GM19468 (cell line): ENCODE data around the gene SLC25A22.

Experiments used
- ATAC-seq: cut with Tn5 transposase; IDR thresholded peaks from one replicate; pipeline ENCODE4 v1.9.1; 2021; ENCODE audit warnings: mild to moderate bottlenecking, moderate library complexity, moderate number of reproducible peaks; ENCODE audit not compliant: unreplicated experiment; ENCODE audit errors: extremely low read depth

Gene SLC25A22

DNA sequence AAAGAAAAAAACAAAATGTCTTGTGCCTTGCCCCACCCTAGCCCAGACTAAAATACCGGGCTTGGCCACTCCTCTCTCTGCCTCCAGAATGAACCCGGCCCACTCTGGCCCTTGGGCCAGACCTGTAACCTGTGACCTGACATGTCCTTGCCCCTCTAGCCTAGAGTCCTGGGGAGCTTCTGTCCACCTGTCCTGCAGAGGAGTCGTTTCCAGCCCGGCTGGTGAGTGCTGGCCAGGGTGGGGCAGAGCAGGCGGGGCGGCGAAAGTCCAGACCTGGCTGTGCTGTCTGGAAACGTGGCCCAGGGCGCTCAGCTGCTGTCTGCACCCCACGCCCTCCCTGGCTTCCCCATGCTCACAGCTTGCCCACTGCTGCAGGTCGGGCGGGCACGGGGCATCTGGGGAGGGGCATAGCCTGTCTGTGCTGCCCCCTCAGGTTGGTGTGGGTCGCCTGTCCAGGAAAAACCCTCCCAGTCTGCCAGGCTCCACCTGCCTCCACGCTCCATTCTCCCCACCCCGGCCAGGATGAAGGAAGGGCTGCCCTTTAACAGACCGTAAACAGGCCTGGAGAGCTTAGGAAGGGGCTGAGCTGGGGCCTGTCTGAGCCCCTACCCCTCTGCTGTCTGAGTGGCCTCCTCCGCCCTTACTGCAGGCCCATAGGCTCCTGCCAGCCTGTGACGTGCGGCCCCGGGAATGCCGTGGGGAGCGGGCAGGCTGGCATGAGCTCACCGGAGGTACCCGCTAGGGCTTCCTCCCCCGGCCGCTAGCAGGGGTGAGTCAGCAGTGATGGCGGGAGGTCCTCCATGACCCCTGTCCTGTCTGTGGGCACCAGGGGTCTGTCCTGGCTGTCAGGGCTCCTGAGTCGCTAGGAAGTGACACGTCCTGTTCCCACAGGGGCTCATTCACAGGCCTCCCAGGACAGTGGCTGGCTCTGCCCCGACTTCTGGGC is 36.6 kb upstream of the SLC25A22 start:
- no peak for ATAC-seq

DNA sequence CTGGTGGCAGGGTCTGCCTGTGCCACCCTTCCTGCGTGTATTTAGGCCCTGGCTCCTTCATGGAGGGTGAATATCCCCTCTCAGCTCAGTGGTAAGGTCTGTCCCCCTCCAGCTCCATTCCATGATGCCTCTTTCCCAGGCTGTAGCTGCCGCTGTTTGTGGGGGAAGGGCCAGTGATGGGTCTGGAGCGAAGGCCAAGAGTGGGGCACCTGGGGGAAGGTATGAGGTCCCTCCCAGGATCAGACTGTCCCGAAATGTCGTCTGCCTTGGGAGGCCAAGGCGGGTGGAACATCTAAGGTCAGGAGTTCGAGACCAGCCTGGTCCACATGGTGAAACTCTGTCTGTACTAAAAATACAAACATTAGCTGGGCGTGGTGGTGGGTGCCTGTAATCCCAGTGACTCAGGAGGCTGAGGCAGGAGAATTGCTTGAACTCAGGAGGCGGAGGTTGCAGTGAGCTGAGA is 35.8 kb upstream of the SLC25A22 start:
- ATAC-seq, result no peak

DNA sequence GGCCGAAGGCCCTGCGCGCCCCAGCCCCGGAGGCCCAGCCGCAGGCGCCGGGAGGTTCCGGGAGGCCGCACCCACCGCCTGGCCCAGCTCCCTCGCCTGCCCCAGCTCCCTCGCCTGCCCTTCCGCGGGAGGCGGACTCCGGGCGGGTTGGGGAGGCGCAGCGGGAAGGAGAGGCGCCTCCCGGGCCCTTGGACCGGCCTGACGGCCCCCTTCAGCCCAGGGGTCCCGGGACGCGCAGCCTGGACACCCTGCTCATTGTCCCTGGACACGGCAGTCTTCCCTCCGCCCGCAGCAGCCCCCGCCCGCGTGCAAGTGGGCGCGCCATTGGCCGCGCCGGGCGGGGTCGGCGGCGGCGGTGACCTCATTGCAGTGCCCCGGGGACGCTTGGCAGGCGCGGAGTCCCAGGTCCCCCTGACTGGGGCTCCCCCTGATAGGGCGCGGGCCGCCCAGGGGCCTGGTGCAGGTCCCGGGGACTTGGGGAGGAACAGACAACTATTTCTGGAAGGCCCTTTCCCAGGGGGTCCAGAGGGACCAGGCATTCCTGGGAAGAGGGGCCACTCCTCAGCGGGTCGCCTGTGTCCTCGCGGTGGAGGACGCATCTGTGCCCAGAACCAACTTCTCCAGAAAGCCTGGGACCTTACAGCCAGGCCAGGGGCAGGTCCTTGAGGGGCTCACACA is 35.2 kb upstream of the SLC25A22 start:
- ATAC-seq, result no peak

DNA sequence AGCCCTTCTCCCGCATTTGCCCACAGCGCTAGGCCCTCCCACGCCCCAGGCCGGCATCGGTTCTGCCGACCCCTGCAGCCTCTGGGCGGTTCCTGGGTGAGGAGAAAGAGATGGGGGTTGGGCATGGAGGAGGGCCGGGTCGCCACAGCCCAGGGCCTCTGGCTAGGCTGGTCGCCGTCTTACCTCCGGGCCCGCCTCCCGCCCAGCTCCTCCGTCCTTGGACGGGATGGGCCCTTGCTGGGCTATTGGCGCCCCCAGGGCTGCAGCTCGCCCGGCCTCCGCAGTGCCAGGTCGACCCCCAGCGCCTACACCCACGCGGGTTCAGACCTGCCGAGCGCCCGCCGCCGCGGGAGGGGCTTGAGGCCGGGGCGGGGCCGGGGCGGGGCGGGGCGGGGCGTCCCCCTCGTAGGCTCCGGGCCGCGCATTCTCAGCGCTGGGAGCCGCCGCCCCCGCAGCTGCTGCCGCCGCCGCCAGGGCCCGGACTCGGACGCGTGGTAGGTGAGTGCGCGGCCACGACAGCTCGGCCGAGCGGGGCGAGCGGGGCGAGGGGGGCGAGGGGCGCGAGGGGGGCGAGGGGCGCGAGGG is 34.5 kb upstream of the SLC25A22 start, which contains the start of gene CD151:
TSS of gene CD151 (plus strand) at position 424 of the 585 bp plus-strand sequence. CDS start 3,118 bp downstream, outside the sequence.
- no peak for ATAC-seq

DNA sequence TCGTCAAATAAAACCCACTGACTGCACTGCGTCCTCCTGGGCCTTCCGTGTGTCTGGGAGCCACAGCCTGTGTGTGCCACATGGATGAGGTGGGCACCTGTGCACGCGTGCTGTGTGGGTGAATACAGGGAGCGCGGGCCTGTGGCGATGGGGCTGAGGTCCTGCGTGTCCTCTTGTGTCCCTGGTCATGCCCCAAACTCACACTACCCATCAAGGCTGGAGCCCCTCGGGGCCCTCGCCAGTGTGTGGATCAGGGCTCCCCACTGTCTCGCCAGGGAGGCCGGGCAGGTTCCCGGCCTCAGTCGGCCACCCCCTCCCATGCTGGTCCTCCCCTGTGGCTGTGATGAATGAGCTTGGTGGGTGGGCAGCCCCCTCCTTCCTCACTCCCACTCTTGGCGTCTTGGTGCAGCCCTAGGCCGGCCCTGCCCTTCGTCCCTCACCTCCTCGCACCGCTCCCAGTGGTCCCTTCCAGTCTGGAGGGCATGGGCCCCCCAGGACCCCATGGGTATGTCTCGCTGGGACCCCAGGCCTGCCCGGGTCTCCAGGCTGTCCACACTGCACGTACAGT is 34.0 kb upstream of the SLC25A22 start:
- no peak for ATAC-seq

DNA sequence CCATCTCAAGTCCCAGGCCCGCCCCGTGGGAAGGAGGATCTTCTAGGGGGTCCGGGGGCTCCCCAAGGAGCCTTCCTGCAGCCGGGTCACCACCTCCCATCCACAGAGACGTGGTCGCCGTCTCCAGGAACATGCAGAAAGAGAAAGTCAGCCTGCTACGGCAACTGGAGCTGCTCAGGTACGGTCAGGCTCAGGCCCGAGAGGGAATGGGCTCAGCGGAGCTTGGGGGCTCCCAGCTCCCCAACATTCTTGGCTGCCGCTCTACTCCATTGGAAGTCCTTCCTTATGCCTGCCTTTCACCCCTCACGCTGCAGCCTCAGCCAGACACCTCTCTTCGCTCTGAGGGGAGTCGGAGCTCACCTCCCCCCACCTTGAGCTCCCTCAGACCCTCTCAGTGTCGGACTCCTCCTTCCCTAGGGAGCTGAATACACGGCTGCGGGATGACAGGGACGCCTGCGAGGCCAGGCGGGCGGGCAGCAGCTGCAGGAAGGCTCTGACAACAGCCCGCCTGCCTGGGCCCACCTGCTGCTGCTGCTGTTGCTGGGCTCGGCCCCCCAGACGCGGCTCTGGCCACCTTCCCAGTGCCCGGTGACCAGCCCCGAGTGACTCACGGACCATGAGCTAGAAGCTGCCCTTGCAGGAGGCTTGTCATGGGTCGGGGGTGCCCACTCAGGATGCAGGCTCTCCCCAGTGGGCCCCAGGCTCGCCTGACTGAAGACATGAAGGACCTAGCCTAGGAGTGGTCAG is 33.2 kb upstream of the SLC25A22 start:
- no peak for ATAC-seq

DNA sequence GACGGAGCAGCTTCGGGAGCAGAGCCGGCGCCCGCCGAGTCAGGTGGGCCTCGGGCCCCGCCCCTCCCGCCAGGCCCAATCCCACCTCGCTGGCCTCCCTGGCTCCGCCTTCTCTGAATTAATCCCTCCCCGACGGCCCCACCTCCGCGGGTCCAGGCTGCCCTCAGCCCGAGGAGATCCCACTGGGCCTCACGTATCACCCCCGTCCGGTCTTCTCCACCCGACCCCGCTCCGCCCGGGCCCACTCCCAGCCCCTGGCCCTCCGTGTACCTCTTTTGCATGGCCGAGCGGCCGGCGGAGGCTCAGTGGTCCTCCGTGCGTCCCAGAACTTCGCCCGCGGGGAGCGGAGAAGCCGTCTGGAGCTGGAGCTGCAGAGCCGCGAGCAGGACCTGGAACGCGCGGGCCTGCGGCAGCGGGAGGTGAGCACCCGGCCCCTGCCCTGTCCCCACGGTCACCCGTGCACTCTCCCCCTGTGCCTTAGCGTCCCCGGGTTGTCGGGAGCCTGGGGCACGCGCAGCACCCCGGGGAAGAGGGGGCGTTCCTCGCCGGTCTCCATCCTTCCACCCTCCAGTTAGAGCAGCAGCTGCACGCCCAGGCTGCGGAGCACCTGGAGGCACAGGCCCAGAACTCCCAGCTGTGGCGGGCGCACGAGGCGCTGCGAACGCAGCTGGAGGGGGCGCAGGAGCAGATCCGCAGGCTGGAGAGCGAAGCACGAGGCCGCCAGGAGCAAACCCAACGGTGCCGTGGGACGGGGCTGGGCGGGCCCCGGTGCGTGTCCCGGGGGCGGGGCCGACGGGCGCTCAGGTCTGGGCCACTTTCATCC is 32.4 kb upstream of the SLC25A22 start:
- no peak for ATAC-seq

DNA sequence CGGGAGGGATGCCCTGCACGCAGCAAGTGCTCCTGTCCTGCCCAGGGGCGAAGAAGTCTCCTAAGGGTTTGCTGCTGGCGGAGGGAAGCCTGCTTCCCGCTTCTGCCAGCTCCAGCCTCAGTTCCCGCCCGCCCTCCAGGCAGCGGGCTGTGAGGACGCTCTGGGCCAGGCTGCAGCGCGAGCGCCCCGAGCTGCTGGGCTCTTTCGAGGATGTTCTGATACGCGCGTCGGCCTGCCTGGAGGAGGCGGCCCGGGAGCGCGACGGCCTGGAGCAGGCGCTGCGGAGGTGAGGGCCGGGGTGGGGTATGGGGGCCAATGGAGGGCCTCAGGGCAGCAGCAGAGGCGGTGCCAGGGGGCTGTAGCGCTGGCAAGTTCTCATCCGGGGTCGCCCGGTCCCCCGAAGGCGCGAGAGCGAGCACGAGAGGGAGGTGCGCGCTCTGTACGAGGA is 31.8 kb upstream of the SLC25A22 start:
- ATAC-seq, result no peak

DNA sequence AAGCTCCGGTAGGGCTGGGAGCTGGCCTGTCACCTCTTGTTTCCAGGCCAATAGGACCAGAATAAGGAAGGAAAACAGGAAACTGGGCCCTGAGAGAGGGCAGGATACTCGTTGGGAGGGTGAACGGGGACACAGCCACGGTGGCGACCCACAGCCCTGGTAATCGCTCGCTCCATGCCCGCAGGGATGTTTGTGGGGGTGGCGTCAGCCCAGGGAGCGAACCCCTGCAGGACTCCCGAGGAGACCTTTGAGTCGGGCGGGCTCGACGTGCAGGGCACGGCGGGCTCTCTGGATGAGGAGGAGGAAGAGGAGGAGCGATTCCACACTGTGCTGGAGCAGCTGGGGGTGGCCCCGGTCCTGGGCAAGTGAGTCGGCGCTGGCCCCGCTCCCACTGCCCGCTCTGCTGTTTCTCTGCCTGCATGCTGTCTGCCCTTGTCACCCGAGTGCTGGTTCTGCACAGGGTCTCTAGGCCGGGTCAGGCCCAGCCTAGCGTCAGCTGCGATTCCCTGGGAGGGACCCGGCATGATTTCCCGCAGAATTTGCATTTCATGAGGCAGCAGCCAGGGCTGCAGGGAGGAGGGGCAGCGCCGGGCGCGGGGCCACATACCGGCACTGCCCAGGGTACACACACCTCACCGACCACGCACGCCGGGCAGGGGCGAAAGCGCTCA is 31.2 kb upstream of the SLC25A22 start:
- no peak for ATAC-seq

DNA sequence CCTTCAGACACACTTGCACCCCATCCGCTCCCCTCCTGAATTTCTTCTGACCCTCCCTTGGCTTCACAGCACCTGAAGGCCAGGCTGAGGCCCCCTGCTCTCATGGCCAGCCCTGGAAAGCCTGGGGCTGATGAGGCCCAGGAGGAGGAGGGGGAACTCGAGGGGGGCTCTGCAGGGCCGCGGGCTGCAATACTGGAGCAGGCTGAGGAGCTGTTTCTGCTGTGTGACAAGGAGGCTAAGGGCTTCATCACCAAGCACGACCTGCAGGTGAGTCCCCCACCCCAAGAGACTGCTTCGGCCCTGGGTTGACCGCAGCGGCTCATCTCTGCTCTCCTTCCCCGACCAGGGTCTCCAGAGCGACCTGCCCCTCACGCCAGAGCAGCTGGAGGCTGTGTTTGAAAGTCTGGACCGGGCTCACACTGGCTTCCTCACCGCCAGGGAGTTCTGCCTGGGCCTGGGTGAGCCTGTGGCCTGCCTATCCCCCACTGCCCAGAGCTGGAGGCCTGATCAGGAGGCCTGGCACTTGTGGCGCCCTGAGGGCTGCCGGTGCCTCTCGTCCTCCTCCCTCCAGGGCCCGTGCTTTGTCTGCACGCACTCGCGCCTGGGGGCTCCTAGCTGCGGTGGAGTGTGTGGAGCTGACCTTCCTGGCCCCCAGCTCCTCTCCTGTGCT is 30.6 kb upstream of the SLC25A22 start:
- ATAC-seq, result no peak

DNA sequence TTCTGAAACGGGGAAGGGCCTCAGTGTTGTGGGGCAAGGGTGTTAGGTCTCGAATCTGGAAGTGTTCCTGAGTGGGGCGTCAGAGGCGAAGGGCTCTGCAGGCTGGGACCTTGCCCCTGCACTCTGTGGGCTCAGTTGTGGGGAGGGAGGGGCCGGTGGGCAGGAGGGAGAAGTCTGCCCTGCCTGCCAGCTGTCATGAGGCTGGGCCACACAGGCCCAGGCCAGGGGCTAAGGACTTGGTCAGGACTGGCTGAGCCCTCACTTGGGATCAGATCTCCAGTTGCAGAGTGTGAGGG is 29.8 kb upstream of the SLC25A22 start, which contains the start of gene CRACR2B:
TSS of gene CRACR2B (plus strand) at position 23 of the 296 bp plus-strand sequence. CDS start 689 bp downstream, outside the sequence.
- no peak for ATAC-seq

DNA sequence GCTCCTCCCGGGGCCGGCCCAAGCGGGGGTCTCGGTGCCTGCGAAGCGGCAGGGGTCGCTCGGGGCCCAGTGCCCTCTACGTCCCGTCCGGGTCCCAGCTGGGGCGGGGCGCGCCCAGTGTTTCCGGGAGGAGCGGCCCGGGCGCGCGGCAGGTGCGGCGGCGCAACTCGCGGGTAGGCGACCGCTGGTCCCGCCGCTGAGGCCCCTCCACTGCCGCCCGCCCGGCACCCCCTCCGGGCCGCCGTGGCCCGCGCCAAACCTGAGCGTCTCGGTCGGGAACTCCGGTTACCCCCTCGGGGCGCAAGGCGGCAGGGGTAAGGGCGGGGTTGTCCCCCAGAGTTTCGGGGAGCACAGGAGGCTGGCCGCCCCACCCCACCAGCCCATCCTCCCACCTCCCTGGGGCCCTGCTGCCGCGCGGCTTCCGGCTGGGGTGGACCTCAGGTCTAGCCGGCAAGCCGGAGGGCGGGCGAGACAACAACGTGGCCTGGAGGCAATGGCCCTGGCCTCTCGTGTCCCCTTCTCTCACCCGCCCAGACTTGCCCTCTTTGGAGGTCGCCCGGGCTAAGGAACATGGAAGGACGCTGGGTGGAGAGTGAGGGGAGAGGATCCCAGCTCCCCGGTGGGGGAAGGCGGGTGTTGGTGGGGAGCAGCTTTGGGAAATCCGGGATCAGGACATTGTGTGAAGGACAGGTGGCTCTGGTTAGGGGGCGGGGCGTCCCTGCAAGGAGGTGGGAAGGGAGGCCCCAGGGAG is 29.2 kb upstream of the SLC25A22 start:
- no peak for ATAC-seq

DNA sequence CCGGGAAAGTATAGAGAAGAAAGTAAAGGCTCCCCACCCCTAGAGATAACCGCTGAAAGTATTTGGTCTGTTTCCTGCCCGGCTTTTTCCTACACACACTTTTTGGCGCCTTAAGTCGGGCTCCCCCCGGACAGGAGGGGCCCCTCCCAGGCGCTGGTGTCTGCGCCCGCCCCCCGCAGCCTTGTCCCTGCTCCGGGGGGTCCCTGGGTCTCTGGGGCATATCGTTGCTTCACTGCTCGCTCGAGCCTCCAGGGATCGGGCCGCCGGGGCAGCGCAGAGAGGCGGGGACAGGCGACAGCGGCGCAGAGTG is 28.7 kb upstream of the SLC25A22 start:
- ATAC-seq, result no peak

DNA sequence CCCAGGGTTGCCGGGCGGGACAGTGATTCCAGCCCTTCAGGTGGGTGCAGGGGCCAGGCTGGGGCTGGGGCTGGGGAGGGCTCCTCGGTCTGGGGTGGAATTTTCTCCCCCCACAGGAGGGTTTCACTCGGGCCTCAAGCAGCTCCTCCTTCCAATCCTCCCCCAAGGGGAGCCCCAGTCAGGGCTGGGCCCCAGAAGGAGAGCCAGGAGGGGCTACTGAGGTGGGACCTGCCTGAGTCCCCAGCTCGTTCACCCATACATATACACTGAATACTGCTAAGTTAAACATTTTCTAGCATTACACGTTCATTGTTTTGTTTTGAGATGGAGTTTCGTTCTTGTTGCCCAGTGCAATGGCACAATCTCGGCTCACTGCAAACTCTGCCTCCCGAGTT is 28.1 kb upstream of the SLC25A22 start:
- no peak for ATAC-seq

DNA sequence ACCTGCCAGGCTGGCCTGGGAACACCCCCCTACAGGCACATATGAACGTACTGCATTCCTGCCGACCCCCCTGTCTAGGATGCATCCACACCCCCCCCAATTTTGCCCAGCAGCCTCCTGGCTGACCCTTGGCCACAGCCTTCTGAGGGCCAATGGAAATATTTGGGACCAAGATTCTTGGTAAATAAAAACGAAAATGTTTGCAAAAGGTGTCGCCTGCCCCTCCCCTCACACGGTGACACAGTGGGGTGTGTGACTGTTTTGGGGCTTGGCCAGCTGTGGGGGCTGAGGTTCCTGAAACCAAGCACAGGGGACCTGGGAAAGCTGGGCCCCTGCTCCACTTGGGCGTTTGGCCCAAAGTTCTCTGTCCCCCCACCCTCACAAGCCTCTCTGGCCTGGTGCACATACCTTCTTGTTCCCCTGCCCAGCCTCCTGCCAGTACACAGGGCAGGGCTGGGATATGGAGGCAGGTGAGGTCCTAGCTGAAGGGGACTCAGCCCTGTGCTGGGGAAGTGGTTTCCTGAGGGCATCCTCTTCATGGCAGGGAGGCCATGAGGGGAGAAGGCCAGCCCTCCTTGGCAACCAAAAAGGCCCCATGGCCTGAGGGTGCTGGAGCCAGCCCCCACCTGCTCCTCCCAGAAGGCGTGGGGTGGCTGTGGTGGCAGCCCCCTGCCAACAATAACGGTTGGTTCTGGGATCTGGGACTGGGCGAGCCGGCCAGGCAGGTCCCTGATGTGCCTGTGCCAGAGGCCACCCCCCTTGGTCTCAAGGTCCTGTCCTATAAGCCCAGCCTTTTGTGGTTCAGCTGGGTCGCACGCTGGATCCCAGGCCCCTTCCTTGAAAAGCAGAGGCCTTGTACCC is 27.5 kb upstream of the SLC25A22 start:
- ATAC-seq, result no peak

DNA sequence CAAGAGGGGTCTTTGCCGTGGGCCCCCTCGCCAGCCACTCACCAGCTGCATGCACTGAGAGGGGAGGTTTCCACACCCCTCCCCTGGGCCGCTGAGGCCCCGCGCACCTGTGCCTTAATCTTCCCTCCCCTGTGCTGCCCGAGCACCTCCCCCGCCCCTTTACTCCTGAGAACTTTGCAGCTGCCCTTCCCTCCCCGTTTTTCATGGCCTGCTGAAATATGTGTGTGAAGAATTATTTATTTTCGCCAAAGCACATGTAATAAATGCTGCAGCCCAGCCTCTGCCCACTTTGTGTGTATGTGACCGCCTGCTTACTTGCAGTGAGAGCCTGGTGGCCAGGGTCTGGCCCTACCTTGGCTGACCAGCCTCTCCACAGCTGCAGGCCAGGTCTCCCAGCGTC is 26.9 kb upstream of the SLC25A22 start:
- ATAC-seq, result no peak
